Body of pancreas (tissue), 4 donors: ENCODE results near the gene ARL10. TPM values are rescaled to one million over a fixed set of nuclear protein-coding genes. Genes with fewer than 3 reads are reported as not detected.

Experiments
- ATAC-seq: fragments of 150-250 bp; one replicate; pipeline ENCODE4 v1.9.1; 2016
- DNase-seq, 4 donors: peaks; one replicate each; pipeline ENCODE4 v3.0.0-alpha.2; 2019
- H3K27ac ChIP-seq, 4 donors: fragments of 200-600 bp; sonication (generic); 1 replicate in 3 of 4; 2 replicates in 1 of 4; pipeline versions ENCODE4 v1.5.1 to v1.6.1; 2016 to 2019; ENCODE audit warnings: mild to moderate bottlenecking in 1 of 4, mixed read lengths in 1 of 4, moderate library complexity in 1 of 4
- H3K27me3 ChIP-seq, 2 donors: fragments of 200-600 bp; sonication (generic); one replicate each; pipeline ENCODE4 v1.6.0; 2016; ENCODE audit warnings: mild to moderate bottlenecking in 1 of 2
- H3K36me3 ChIP-seq, 2 donors: fragments of 200-600 bp; sonication (generic); replicated peaks in 1 of 2; 2 replicates each; pipeline ENCODE4 v1.5.1; 2016; ENCODE audit warnings: low read depth in 2 of 2; ENCODE audit not compliant: insufficient read depth in 1 of 2
- H3K4me1 ChIP-seq: fragments of 200-600 bp; sonication (generic); one replicate; pipeline ENCODE4 v1.6.0; 2016
- H3K4me3 ChIP-seq, 2 donors: fragments of 200-600 bp; sonication (generic); 1 replicate in 1 of 2; 2 replicates in 1 of 2; pipeline ENCODE4 v1.5.1; 2016 to 2019
- H3K9me3 ChIP-seq, 3 donors: fragments of 200-600 bp; sonication (generic); 1 replicate in 2 of 3; 2 replicates in 1 of 3; pipeline ENCODE4 v1.5.1; 2016
- POLR2A ChIP-seq, 3 donors: fragments of 450-650 bp; IDR thresholded peaks; one replicate each; pipeline ENCODE4 v1.6.1; 2016; ENCODE audit warnings: antibody characterized with exemption in 3 of 3, mild to moderate bottlenecking in 2 of 3
- WGBS, 2 donors: methylation state at CpG; one replicate each; pipeline ENCODE4 v1.1.5; 2017; 5-methylcytosine and 5-hydroxymethylcytosine counted together
- intact Hi-C: fragments of 100-400 bp; cut with DNase I; formaldehyde crosslinking; loops from one replicate; pipeline ENCODE4 v1.15.1; 2023
- total RNA-seq, 2 donors: library from RNA; depleted of rRNA; stranded (reverse); fragments of >200 nt; gene quantifications; one replicate each; pipeline ENCODE4 v1.1.0, GENCODE V29; 2016
- TF ChIP-seq, protein P1 (sequence below), 7 experiments: fragments of 450-650 bp in 4 of 7; fragments of 200-600 bp in 3 of 7; sonication (generic) in 3 of 7; IDR thresholded peaks; one replicate each; pipeline ENCODE4 v1.5.1; 2016 to 2019; ENCODE audit warnings: antibody characterized with exemption in 7 of 7

ARL10 gene
- total RNA-seq, 2 donors from 2014 or later: 2.9 to 3.3 TPM

DNA sequence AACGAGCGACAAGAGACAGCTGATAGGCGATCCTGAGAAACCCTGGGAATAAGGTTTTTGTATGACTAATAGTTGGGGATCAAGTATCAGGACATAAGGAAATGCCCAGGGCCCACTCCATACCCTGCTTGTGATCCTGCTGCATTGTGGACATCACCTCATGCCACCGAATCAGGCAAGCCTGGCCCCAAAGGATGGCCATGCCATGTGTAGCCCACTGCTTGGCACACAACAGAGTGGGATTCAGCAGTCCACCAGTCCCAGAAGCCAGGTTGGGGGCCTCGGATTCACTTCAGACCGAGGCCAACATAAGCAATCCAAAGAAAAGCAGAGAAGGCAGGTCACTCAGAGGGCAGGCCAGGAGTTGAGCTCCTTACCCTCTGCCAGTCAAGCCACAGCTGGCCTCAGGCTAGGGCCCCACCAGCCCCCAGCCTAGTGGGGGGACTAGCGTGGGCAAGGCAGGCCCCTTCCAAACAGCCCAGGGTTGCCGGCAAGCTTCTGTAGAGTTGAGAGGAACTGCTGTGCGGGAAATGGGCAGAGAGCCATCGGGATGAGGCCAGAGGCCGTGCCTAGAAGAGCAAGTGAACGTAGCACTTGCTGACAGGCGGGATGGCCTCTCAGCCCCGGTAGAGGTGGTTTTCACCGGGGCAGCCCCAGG, 18.1 kb downstream of the ARL10 start:
- DNase-seq: no peak
- intact Hi-C loops: no loop called here

DNA sequence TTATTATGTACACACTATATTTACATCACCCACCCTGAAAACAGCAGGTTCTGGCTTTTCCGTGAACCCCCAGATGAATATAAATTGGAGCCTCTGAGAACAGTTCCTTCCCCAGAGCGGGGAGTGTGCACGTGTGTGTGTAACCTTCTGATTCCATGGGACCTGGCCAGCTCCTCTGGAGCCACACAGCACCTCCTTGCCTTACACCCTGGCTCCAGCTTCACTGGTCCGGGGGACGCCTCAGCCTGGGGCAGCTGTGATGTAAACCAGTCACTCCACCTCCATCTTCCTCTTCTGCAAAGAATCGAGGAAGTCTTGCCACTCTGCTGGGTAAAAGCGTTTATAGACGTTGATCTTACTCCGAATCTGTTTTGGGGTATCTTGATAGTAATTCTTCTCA, 18.7 kb downstream of the ARL10 start:
- intact Hi-C loops: no loop called here

More for the DNA sequence above, 18.1 kb downstream of the ARL10 start:
- ATAC-seq: no peak
- Histone ChIP-seq H3K36me3 (peaks cover 0 to 15% of the 10 kb centered on the region in 2 donors), H3K9me3 (no peaks in the 10 kb centered on the region), H3K4me3 (no peak overlapping the region), H3K27me3 (no peaks in the 10 kb centered on the region), H3K27ac (no peak overlapping the region), H3K4me1 (peaks cover 17% of the 10 kb centered on the region)
- 94 to 95% methylated on average over 9 to 15 of the region's 15 CpGs for WGBS, 2 donors
- TF ChIP-seq, protein P1, sequence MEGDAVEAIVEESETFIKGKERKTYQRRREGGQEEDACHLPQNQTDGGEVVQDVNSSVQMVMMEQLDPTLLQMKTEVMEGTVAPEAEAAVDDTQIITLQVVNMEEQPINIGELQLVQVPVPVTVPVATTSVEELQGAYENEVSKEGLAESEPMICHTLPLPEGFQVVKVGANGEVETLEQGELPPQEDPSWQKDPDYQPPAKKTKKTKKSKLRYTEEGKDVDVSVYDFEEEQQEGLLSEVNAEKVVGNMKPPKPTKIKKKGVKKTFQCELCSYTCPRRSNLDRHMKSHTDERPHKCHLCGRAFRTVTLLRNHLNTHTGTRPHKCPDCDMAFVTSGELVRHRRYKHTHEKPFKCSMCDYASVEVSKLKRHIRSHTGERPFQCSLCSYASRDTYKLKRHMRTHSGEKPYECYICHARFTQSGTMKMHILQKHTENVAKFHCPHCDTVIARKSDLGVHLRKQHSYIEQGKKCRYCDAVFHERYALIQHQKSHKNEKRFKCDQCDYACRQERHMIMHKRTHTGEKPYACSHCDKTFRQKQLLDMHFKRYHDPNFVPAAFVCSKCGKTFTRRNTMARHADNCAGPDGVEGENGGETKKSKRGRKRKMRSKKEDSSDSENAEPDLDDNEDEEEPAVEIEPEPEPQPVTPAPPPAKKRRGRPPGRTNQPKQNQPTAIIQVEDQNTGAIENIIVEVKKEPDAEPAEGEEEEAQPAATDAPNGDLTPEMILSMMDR (IDR thresholded peaks at IDR 0.05): no peak
- no peak for TF ChIP-seq POLR2A (IDR thresholded peaks at IDR 0.05)

DNA sequence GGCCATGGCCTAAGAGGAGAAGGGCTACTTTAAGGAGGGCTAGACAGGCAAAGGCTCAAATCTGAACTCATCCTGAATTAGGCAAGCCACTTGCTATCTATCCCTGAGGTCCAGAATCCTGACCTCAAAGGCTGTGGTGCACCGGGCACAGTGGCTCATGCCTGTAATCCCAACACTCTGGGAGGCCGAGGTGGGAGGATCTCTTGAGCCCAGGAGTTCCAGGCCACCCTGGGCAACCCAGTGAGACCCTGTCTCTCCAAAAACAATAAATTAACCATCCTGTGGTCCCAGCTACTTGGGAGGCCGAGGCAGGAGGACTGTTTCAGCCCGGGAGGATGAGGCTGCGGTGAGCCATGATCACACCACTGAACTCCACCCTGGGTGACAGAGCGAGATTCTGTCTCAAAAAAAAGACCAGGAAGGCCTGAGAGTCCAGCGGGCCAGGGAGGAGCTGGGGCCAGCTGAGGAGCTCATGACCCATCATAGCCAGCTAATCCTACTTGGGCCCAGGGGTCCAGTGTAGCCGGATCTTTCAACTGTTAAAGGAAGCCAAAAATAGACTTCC, 19.2 kb downstream of the ARL10 start:
- WGBS, 2 donors: 92 to 100% methylated on average over 3 to 8 of the region's 8 CpGs
- ATAC-seq (no peak), DNase-seq (no peak)
- Histone ChIP-seq H3K4me3 (no peak overlapping the region), H3K27ac (no peak overlapping the region), H3K4me1 (peaks cover 18% of the 10 kb centered on the region), H3K36me3 (peaks cover 0 to 15% of the 10 kb centered on the region in 2 donors), H3K9me3 (no peaks in the 10 kb centered on the region), H3K27me3 (no peaks in the 10 kb centered on the region)
- intact Hi-C loops: no loop called here
- TF ChIP-seq, protein P1 (IDR thresholded peaks at IDR 0.05): no peak
- TF ChIP-seq POLR2A (IDR thresholded peaks at IDR 0.05): no peak

More for the DNA sequence above, 18.7 kb downstream of the ARL10 start:
- H3K36me3 ChIP-seq: peaks cover 0 to 15% of the 10 kb centered on the region in 2 donors
- no peak overlapping the region for H3K27ac ChIP-seq
- DNase-seq (no peak), ATAC-seq (no peak)
- H3K27me3 ChIP-seq: no peaks in the 10 kb centered on the region
- WGBS, 2 donors: 80% methylated on average over 9 of the region's 9 CpGs
- no peaks in the 10 kb centered on the region for H3K9me3 ChIP-seq
- no peak for TF ChIP-seq POLR2A (IDR thresholded peaks at IDR 0.05)
- TF ChIP-seq, protein P1 (IDR thresholded peaks at IDR 0.05): no peak
- H3K4me1 ChIP-seq: peaks cover 17% of the 10 kb centered on the region
- no peak overlapping the region for H3K4me3 ChIP-seq

DNA sequence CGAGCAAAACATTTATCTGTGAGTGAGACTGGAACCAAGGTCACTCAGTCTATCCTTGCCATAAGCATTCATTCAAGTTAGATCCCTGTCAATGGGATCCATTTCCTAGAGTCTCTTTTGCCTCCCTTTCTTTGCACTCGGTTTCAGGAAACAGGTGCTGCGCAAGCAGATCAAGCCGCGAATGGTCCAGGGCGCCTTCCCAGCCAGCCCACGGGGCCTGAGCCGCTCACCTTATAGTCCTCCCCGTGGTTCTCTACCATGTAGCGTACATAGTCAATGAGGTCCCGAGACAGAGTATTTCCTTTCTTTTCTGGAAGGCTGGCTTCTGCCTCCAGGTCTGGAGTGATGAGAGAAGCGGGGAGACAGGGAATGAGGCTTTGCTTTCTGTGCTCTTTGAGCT, 19.7 kb downstream of the ARL10 start:
- intact Hi-C loops: no loop called here
- Histone ChIP-seq H3K27ac (no peak overlapping the region), H3K4me3 (no peak overlapping the region), H3K4me1 (peaks cover 23% of the 10 kb centered on the region), H3K36me3 (peaks cover 0 to 15% of the 10 kb centered on the region in 2 donors), H3K27me3 (no peaks in the 10 kb centered on the region), H3K9me3 (no peaks in the 10 kb centered on the region)
- DNase-seq: no peak
- ATAC-seq: no peak
- 88 to 92% methylated on average over 12 of the region's 12 CpGs for WGBS, 2 donors
- TF ChIP-seq POLR2A (IDR thresholded peaks at IDR 0.05): no peak
- TF ChIP-seq, protein P1 (IDR thresholded peaks at IDR 0.05): no peak

DNA sequence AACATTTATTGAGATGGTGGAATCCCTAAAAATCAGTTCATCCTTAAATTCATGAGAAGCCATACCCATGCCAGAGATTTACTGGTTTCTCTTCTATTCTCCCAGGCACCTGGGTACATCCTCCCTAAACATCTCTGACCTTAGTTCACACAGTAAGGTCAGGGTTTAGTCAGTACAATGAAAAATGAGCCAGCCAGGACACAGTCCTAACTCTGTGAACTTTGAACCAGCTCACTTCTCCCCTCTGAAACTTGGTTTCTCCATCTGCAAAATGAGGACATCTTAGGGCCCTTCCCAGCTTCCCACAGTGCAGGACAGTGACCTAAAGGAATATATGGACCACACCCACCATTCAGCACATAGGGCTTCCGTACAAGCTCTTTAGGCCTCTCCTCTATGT, 21.2 kb downstream of the ARL10 start:
- TF ChIP-seq, protein P1 (IDR thresholded peaks at IDR 0.05): no peak
- TF ChIP-seq POLR2A (IDR thresholded peaks at IDR 0.05): no peak
- no peak for DNase-seq
- Histone ChIP-seq H3K27me3 (no peaks in the 10 kb centered on the region), H3K36me3 (peaks cover 0 to 15% of the 10 kb centered on the region in 2 donors), H3K4me1 (peaks cover 29% of the 10 kb centered on the region), H3K9me3 (no peaks in the 10 kb centered on the region), H3K4me3 (no peak overlapping the region), H3K27ac (no peak overlapping the region)
- ATAC-seq: no peak
- 88 to 93% methylated on average over 1 of the region's 1 CpG for WGBS, 2 donors
- intact Hi-C loops: no loop called here
